CD4-positive, alpha-beta T cell treated with Interleukin-17A for 1 hour (primary cell): Measurements from ENCODE around the gene FNIP2.
A peak's percentile ranks its signal among the peaks of the same experiment; 100 is the strongest.

ENCODE experiments used
- DNase-seq: peaks from one replicate; pipeline ENCODE4 v3.0.0-alpha.2; 2020

FNIP2 gene

DNA sequence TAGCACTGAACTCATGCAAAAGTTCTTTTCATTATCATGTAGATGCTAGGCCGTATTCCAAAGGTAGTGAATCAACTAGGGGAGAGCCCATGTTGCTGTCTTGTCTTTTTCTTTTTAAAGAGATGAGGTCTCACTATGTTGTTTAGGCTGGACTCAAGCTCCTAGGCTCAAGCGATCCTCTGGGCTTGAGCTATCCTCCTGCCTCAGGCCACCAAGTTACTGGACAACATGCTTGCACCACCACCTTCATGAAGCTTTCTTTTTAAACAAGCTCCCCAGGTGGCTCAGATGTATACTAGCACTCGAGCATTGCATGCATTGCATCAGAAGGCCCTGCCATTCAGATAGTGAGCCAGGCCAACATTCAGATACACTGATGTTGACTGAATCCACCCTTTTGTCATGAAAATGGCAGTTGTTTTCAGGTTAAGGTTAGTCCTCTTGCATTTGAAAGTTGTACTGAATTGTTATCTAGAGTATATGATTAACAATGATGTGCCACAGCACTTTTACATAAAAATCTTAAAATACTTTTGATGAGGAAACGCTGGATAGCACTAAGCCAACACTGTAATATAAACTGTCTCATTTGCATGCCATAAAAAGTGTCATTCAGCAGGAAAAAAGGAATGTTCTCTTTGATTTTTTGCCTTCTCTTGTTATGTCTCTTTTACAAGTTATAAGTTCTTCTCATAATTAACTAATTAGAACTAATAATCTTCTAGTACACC, 76.7 kb downstream of the FNIP2 start:
- DNase-seq: no peak

DNA sequence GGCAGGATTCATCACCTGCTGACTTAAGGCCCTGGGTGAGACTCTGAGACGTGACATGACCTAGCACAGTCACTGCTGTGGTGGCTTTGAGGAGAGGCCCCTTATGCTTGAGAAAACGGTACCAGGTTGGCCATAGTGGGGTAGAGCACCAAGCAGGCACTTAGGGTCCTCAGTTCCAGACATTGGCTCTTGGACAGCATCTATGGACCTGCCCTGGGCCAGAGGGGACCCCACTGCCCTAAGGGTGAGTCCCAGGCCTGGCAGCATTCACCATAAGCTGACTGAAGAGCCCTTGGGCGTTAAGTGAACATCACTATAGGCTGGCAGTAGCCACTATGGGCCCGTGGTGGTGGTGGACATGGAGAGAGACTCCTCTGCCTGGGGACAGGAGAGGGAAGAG, 78.7 kb downstream of the FNIP2 start:
- DNase-seq: no peak

DNA sequence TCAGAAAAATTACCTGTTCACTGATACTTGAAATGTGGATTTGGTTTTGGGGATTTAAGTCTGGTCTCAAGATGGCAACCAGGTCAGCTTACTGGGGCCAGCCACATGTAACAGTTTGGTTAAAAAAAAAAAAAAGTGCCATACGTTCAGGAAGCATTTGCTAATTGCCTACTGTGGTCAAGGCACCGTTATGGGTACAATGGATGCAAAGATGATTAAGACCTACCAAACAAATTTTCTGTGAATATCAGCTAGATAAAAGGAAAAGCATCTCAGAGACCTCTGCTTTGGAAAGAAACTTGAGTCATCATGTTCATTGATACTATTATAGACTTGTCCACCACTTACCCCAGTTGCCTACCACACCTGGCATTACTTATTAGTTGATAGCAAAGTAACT, 80.9 kb downstream of the FNIP2 start:
- no peak for DNase-seq

DNA sequence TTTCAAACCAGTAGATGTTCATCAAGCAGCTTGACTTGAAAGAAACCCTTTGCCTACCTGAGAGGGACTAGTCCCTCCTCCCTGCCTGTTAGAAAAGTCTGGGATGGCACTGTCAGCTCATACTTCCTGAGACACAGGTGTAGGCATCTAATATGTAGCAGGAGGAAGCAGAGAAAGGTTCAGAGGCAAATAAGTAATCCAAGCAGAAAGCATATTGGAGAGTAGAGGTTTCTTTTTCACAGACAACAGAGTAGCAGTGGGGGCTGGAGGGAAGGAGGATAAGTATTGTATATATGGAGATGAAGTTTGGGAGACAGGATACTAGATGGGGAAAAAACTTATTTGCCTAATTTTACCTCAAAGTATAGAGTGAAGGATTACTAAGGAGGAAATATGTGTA, 81.5 kb downstream of the FNIP2 start:
- DNase-seq: no peak

DNA sequence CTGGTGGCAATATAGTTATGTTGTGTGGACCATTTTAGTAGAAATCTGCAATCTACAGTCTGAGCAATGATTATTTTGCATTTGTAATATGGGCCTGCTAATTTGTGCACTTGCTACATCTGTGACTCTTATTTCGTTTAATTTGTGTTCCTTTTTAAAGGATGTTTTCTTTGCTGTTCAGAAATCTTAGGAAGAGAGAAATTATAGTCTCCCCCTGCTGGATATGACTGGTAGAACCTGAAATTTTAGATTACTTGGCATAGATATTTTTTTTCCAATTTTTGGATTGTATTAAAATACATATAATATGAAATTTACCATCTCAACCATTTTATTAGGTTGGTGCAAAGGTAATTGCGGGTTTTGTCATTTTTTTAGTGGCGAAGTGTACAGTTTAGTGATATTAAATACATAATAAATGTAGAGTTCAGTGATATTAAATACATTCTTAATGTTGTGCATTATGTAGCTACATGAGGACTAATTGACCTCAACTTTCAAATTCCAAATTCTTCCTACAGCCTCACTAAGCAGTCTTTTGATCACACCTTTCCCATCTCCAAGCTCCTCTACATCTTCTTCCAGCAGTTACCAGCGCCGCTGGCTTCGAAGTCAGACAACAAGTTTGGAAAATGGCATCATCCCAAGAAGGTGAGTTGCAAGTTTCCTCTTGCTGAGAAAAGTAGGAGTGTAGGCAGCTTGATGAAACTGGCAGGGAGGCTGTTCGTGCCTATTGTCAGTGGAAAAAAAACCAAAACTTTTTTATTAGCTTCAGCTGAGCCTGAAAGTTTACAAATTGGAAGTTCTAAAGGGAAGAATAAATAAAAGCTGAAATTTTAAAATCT, 82.2 kb downstream of the FNIP2 start:
- peak; percentile 46 for DNase-seq

DNA sequence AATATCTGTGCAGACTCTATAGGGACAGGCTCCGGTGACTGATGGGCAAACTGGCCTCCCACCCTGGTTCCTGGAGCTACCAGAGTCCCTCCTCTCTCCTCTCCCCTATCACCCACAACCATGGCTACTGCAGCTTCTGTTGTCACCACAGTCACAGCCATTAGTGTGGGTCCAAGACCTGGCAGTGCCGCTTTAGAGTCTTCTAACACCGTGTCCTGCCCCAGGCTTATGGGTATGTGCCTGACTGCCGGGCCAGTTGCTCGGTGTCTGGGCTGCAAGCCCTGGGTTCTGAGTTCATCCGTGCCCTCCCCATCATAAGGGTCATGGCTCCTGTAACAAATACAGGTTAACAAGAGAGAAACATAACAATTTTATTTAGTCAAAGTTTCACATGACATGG, 85.4 kb downstream of the FNIP2 start:
- no peak for DNase-seq

DNA sequence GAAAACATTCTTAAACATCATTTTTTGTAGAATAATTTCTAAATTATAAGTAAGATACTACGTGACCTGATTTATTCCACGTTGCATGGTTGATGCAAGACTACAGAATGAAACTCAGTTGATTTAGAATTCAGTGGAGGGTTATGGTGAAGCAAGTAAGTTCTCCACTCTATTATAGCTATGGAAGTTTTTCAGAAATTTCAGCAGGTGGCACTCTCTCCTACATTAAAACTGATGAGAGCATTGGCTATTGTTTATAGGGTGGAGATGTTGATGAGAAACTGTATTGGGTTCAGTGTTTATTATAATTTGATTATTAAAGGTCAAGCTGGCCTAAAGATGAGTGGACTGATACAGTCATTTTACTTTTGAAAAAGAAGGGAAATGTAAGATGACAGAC, 88.0 kb downstream of the FNIP2 start:
- peak; percentile 47 for DNase-seq

DNA sequence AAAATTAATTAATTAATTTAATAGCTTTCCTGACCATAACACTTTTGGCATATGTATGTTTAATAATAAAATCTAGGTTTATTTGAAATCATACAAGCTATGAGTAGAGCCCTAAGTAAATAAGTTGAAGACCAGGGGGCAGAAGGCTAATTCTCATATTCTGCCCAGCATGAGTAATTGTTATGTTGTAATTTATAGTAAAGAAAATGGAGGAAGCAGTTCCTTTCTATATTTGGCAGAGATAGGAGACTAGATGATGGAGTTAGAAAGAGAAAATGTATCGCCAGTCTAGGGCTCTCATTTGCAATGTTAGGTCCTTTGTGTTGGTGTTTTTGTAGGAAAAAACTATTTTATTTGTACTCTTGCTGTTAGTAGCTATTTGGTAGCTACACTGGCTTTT, 89.1 kb downstream of the FNIP2 start:
- no peak for DNase-seq

DNA sequence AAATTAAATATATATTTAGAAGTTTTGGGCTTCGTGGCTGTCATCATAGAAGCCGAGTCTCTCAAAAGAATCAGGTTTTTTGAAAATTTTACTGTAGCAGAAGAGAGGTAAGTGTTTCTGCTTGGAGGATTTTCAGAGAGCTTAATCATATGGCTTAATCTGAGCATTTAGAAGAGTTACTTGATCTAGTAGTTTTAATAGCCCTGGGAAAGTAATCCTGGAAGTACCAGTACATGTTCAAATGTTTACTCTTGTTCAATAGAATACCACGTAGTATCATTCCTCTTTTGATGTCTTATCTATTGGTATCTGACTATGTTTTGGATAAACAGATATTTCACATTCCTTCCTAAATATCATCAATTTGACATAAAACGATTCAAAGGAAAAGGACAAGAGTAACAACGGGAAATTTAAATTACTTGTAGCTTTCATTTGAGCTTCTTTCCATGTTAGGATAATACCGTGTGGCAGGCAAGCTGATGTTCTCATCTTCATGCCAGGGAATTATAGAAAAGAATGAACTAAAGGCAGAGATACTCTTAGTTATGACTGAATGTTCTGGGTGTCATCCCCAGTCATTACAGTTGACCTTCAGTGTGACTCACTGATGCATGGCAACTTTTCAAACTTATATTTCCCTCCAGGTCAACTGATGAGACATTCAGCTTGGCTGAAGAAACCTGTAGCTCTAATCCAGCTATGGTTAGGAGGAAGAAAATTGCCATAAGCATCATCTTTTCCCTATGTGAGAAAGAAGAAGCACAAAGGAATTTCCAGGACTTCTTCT, 89.8 kb downstream of the FNIP2 start:
- DNase-seq: no peak

DNA sequence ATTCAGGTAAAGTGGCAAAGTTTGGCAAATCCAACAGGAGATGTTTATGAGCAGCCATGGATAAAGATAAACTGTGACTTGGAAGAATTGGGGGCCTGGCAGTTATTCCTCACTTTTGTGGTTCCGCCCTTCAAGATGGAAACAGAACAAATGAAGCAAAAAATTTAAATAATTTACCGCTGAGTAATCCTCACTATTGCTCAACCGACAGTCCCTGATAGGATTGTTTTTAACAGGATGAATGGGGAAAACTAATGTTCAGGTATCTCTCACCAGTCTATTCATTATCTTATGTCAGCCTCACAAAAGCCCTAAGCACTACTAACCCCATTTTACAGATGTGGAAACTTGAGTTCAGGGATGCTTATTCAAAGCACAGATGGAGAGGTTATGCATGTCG, 90.8 kb downstream of the FNIP2 start:
- no peak for DNase-seq

DNA sequence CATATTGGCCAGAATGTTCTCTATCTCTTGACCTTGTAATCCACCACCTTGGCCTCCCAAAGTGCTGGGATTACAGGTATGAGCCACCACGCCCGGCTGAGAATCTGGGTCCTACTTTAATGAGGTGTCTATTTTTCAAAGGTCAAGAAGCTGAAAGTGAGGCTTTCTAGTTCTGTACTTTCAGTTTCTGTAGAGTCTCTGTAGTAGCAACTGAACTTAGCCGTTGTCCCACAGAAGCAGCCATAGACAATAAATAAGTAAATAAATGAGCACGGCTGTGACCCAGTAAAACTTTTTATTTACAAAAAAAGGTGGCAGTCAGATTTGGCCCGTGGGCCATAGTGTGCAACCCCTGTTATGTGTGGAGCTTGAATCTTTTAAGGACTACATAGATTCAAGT, 92.0 kb downstream of the FNIP2 start:
- DNase-seq: no peak

DNA sequence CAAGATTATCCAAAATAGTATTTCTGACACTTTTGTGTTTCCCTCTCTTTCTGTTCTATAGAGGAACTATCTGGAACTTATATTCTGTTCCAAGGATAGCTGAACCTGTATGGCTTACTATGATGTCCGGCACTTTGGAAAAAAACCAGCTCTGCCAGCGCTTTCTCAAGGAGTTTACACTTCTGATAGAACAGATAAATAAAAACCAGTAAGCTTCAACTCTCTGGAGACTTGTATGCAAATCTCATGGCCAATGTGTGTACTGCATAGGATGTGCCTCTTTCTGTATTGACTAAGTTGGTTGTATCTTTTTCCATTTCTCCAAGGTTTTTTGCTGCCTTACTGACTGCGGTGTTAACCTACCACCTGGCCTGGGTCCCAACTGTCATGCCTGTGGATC, 92.5 kb downstream of the FNIP2 start:
- no peak for DNase-seq

DNA sequence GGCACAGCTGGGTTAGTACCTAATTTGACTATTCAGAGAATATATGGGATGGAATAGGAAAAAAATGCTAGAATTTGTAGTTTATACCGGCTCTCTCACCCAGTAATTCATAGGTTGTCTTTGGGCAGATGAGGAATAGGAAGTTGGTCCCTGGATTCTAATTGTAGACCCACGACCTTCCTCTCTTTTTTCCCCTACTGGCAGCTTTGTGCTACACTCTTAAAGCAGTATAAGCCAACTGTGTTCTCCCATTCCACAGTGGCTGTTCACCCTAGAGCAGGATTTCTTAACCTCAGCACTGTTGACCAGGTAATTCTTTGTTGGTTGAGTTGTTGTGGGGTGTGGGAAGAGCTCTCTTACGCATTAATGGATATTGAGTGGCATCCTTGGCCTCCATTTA, 92.9 kb downstream of the FNIP2 start:
- no peak for DNase-seq

DNA sequence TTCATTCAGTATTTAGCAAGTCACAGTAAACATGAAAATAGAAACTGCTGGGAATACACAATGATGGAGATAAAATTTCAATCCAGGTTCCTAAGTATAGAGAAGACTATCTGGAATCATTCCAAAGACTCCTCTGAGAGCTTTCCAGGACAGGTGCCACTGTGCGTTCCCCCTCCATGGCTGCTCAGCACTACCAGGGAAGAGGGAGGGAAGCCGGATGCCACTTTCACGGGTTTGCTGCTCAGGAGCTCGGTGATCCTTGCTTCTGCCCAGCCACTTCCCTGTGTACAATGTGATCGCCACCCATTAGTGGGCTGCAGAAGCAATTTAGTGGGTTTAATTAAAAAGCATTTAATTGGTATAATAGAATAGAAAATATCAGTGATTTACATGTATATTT, 94.5 kb downstream of the FNIP2 start:
- no peak for DNase-seq

DNA sequence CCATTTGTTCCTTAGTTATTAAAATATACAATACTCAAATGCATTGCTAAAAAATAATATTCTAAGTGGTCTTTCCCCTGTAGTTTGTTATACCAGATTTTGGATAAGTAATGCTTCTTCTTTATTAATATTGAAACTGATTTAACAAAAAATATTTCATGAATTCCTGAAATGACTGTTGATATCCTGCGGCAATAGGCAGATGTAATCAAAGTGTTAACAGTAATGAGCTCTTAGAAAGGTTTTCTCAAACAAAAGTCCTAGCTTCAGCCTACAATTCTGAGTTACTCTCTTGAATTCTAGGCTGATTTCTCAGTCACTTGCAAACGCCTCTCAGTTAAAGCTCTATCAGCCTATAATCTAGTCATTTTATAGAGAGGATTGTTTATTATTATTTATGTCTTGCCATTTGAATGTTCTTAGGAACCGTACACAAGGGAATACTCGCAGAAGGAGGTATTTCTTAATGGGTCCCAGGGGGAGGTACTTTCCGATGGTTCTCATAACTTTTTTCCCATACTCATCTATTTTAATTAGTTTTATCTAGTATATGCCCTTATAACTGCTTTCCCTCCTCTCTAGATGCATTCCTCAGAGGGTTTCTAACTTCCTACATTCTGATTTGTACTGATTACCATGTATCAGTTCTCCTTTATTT, 96.8 kb downstream of the FNIP2 start:
- DNase-seq: no peak

DNA sequence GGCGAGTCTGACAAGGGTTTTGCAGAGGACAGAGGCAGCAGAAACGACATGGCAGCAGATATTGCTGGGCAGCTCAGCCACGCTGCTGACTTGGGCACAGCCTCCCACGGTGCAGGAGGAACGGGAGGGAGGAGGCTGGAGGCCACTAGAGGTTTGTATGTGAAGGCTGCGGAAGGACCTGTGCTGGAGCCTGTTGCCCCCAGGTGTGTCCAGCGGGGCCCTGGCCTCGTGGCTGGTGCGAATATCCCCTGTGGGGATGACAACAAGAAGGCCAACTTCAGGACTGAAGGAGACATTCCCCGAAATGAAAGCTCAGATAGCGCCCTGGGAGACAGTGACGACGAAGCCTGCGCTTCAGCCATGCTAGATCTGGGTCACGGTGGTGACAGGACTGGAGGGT, 100.2 kb downstream of the FNIP2 start:
- DNase-seq: no peak

DNA sequence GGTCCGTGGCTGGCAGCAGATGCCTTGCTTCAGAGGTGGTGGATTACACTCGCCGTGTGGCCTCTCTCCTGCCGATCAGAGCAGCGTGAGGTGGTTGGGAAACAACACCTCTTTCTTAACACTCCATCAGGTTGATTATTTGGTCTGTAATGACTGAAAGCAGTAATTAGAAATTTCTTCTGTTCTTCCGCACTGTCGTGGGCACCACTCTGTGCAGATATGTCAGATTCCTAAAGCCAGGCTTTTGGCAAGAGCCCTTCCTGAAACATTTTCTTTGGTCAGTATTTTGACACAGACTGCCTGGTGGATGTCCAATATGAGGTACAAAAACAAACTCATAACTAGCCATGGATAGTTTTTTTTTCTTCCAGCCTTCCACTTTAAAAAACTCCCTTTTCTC, 100.9 kb downstream of the FNIP2 start:
- no peak for DNase-seq

DNA sequence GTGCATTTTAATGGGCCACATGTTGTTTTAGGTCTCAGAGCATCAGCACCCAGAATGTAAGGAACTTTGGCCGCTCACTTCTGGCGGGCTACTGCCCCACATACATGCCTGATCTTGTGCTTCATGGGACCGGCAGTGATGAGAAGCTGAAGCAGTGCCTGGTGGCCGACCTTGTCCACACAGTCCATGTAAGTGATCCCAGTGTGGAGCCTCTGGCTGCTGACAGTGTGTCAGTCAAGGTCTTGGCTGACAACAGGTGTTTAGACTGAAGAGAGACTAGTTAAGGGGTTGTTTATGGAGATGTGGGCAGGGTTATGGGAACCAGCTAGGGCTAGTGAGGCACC, 101.4 kb downstream of the FNIP2 start:
- DNase-seq: no peak

DNA sequence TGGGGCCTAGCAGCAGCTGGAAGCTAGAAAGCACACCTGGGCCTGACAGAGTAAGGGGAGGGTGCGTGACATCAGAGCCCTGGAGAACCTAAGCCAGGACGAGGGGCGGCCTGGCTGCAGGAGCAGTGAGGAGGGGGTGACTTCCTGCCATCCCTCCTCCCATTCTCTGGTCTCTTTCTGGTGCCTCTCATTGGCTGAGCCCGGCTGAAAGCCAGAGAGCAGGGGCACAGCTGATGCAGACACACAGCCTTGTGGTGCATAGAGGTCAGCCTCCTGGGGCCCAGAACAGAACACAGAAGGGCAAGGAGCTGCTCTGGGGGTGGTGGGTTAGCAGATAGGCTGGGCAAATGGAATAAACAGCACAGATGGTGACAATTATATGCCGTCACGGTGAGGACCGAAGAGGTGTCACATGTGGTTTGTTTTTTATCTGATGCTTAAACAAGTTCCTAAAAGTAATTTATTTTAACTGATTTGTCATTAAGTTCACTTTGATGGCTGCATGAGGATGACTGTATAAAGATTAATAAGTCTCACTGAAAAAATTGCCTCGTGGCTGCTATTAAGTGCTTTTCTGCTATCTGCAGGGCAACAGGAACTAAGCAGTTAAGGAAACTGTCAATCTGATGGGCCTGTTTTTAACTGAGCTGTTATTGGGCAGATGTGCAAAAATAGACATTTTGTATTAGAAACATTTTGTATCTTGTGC, 102.0 kb downstream of the FNIP2 start:
- no peak for DNase-seq

DNA sequence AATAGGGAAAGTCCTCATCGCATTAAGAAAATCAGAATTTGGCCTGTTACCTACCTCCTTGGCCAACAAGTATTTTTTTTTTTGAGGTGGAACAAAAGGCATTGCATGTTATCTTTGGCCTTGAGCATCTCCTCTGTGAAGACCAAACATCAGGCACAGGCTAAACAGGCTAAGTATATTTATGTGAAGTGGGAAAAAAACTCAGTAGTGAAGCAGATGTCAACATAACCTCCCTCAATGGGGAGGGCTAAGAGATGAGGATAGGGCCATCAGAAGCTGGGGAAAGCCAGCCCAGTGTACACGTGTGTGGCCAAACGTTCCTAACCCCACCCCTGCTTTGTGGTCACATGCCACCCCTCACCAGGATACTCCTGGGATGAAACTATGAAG, 102.5 kb downstream of the FNIP2 start:
- no peak for DNase-seq

DNA sequence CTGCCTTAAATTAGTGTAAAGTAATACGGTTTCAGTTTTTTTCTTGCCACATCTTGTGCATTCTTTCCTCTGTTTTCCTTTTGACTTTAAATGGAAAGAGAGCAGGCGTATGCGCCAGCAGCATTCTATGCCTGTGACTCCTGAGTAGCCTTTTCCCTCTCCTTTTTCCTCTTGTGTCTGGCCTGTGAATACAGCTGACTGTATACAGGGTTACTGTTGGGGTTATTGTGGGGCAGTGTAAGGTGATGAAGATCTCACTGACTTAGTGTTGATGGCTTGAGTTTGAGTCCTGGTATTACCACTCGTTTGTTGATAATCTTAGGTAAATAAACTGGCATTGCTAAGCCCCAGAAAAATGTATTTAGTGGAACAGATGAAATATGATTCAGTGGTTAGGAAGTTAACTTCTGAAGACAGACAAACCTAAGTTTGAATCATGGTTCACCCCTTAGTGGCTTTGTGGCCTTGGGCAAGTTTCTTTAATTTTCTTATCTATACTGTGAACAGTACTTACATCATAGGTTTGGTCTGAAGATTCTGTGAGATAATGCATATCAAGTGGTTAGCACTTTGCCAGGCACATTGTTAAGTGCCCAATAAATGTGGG, 105.1 kb downstream of the FNIP2 start:
- DNase-seq: peak; percentile 22

DNA sequence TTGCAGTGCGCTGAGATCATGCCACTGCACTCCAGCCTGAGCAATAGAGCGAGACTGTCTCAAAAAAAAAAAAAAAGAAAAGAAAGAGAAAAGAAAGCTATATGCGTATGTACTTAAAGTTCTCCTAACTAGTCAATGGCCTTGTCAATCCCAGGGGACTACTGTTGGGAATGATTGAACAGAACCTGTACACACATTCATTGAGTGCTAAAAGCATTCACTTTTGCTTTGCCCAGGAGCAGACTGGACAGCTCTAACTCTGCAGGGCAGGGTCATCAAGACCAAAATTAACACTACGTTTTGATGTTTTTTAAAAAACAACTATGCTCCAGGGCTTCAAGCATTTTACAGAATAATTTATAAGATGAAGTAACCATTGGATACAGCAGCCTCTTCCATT, 106.2 kb downstream of the FNIP2 start:
- no peak for DNase-seq
